Stimulated activated CD4-positive, alpha-beta T cell treated with anti-CD3 and anti-CD28 coated beads, Interleukin-15, amount 100 ng/mL, for 48 hours (primary cell): ENCODE results near the gene NMRK1.

Experiments used
- DNase-seq, 2 donors: peaks; one replicate each; pipeline ENCODE4 v3.0.0-alpha.2; 2020; ENCODE audit warnings: low read depth in 2 of 2

The NMRK1 gene

GRCh38 chr9:75102177-75102790, 14.3 kb upstream of the NMRK1 start:
- DNase-seq, result no peak

DNA sequence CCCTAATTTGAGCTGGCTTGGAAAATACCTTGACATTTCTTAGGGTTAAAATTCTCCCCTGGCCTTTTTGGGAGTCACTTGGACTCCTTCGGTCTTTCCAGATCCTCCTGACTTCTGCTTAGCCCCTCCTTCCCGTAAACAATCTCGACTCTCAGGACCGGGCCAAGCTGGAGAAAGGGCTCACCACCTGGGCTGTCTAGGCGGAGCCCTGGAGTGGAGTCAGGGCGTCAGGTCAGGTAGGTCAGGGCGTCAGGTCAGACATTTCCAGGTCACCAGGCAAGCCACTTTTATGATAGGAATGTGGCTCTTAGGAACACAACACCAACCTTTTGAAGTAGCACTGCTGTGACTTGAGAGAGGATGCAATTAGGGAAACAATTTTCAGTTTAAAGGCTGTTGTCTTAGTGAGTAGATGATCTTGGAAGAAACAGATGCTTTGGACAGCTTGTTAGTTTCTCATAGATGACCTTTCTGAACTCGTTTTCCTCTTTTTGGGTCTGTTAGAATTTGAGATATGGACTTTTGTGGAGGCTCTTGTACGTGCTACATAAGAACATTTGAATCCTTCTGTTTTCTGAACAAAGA, 13.1 kb upstream of the NMRK1 start:
- DNase-seq, result no peak

GRCh38 chr9:75096796-75097195, 8.8 kb upstream of the NMRK1 start:
- DNase-seq, result no peak

GRCh38 chr9:75092766-75093165, 4.8 kb upstream of the NMRK1 start:
- DNase-seq, result no peak

DNA sequence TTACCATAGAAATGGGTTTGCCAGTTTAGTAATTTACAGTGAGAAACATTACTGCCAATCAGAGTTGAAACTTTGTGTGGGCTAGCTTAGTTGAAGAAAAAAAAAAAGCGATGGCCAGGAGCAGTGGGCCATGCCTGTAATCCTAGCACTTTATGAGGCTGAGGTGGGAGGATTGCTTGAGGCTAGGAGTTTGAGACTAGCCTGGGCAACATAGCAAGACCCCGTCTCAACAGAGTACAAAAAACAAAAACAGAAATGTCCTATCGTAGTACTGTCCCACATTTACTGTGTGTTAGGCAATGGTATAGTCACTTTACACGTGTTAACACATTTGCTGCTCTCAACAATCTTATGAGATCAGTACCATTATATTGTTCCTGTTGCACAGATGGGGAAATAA, 2.6 kb upstream of the NMRK1 start:
- no peak for DNase-seq

DNA sequence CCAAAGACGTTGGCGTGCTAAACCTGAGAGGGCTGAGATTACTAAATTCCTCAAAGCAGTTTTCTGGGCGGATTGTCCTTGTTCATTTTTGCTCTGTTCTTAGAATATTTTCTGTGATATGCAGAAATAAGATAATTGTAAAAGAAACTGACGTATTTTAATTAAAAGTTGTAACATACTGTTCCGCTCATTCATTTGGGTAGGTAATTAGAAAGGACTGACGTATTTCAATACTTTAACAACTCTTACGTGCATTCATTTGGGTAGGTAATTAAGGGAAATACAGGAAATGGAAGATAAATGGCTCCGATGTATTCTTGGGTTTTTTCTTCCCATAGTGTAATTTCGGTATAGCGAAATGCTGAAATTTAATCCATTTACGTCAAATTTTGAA, 1.4 kb upstream of the NMRK1 start:
- no peak for DNase-seq

- peak in 1 of 2 donors; percentile 21 for DNase-seq
Measured at GRCh38 chr9:75088646-75089372, 854 bp upstream of the NMRK1 start.

GRCh38 chr9:75087289-75087823, 599 bp downstream of the NMRK1 start:
- DNase-seq, result peak in 1 of 2 donors; percentile 27

DNA sequence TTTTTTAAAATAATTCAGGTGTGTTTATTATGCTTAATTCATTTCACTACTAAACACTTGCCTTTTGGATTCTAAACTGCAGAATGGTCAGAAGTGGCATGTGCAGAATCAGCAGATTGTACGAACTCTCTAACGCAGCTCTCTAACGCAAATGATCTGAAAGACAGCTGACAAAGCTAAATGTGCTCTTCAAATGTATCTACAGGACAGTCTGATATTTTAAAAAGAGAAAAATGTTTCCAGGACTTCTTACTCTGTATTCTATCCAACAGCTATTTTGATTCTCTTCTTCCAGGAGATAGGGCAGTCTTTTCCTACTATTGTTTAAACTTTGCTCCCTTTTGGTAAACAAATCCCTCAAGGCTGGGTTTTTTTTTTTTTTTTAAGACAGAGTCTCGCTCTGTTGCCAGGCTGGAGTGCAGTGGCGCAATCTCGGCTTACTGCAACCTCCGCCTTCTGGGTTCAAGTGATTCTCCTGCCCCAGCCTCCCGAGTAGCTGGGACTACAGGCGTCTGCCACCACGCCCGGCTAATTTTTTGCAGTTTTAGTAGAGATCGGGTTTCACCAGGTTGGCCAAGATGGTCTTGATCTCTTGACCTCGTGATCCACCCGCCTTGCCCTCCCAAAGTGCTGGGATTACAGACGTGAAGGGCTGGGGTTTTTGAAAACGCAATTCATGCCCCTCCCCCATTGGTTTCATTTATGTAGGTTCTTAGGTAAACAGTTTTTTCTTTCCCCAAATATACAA, 1.2 kb downstream of the NMRK1 start:
- no peak for DNase-seq

DNA sequence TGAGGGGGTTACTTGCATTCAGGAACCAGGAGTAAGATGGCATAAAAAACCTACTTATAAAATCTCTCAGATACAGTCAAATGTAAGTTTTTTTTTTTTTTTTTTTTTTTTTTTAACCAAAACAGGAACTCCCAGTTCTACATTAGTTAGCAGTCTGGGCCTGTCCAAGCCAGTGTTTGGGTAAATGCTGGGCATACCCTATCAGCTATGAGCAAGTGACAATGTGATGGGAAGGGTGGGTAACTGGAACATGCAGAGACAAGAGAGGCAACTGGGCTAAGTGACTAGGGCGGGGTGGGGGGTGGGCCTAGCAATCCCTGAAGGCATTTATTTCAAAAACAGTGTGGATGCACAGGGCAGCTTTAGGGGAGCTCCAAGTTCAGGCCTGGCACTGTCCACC, 2.3 kb downstream of the NMRK1 start:
- DNase-seq, result no peak

- no peak for DNase-seq
Measured at GRCh38 chr9:75084081-75084672, 3.8 kb downstream of the NMRK1 start.

- no peak for DNase-seq
Measured at GRCh38 chr9:75083188-75083970, 4.6 kb downstream of the NMRK1 start.

DNA sequence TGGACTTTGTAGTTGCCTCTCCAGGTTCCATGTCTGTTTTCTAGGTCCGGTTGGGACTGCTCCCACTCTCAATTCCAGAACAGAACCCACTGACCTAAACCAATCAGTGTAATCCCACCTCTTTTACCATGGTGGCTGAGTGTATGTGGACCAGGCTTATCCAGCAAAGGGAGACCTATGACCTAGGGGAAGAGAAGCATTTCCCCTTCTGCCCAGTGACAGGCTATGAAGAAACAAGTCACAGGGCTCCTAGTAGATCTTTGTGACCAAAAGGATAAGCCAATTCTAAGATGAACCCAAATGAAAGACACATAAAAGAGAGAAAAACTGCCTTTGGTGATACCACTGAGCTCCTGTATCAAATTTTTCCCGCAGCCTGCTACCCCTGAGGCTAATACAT, 6.3 kb downstream of the NMRK1 start:
- no peak for DNase-seq

DNA sequence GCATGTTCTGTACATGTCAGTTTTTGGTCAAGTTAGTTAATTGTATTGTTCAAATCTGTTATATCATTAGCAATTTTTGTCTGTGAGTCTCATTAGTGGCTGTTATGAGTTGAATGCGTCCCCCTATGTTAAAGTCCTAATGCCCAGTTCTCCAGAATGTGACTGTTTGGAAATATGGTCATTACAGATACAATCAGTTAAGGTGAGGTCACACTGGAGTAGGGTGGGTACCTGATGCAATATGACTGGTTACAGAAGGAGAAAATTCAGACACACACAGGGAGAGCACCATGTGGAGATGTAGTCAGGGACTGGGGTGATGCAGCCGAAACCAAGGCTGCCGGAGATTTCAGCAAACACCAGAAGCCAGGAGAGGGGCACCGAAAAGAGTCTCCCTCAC, 15.1 kb downstream of the NMRK1 start:
- DNase-seq, result no peak

DNA sequence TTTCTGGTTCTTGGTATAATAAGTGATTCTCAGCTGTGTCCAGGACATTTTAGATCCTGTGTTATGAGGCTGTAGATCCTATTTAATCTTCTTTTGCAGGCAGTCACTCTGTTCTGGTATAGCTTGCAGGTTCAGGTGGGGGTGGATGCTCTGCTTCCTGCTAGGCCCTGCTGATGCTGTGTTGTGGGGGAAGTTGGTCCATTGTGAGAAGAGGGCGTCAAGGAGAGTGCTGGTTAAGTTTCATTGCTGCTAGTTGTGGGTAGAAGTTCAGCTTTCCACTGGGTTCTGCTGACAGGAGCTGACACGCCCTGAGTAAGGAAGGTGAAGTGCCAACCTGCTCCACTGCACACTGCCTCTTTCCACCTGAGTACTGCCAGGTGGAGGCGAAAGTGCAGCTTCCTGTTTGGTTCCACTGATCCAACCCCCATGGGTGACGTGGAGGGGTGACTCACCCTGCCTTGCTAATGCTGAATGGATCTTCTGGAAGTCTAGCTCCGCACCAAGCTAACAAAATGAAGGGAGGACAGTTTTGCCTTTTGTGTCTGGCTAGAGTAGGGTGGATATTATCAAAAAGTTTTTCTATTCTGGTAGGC, 16.3 kb downstream of the NMRK1 start:
- DNase-seq, result peak; percentile 52 to 64

DNA sequence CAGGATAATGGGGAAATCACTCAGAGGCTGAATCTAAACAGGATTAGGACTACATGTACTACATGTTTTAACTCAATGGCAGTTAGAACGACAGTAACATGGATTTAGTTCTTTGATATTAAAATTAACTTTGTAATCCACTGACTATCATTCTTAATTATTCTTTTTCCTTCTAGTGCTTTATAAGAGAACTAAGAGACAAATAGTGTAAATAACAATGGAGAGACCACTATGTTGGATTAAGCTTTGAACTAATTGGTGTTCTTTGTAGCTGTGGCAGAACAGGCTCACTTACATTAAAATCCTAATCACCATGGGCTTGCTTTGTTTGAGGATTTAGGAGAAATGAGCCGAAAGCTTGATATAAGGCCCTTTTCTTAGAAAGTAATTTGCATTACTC, 18.8 kb downstream of the NMRK1 start:
- no peak for DNase-seq

DNA sequence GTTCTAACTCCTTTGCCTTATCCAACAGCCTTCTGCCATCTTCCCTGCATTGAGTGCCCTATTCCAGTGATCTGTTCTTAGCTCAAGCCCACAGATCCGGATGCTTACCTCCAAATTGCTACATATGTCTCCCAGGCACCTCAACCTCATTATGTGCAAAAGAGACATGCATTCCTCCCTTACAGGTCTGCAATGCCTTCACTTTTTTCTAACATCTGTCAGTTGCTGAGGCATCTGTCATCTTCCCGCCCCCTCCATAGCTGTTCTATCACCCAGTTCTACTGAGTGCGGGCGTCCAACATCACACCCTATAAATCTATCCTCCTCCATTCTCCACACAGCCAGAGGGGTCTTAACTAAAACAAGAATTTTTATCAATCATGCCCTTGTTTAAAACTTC, 20.1 kb downstream of the NMRK1 start:
- no peak for DNase-seq

DNA sequence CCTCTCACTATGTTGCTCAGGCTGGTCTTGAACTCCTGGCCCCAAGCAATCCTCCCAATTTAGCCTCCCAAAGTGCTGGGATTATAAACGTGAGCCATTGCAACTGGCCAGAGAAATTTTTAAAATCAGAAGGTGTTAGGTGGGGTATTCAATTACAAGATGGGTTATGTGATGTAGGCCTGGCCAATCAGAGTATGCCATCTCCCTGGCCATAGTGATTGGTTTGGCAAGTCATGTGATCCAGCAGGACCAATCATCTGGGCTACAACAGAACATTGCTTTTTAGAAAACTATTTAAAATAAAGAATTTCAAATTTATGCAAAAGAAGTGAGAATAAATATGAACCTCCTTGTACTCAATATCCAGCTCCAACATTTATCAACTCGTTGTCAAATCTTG, 22.4 kb downstream of the NMRK1 start:
- no peak for DNase-seq

DNA sequence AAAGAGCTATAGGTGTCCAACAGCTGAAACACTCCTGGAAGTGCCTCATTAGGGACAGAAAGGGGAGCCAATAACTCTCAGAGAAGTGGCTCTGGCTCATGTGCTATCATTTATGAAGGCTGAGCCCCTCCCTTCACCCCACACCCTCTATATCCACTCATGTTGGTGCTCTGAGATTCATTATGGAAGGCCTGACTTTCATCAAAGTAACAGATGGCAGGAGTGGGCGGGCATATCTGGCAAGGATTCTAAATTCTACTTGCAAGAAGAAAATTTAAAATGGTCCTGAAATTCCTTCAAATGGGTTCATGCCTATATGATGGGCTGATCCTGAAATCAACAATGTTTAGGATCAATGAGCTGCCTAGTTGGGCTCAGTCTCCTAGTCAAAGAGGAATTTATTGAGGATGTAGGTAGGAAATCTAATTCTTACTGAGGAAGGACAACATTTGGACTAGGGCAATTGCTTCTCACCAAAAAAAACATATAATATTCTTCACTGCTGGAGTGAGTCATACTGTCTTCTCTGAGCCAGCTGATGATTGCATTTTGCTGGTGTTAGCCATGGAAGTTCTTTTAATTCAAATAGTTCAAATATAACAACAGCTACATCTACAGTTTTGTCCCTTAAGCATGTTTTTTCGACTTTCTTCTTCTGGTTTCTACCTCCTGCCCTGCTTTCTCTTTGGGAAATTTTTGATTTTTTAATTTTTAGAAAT, 23.5 kb downstream of the NMRK1 start:
- DNase-seq, result no peak
